Measurements from ENCODE around the gene HAGHL. TPM values are rescaled to one million over a fixed set of nuclear protein-coding genes. Genes with fewer than 3 reads are reported as not detected.
A peak's percentile ranks its signal among the peaks of the same experiment; 100 is the strongest.

Gene HAGHL
- total and polyA plus RNA-seq, 2 experiments from 2014 or later = 21.6 to 35.3 TPM

DNA sequence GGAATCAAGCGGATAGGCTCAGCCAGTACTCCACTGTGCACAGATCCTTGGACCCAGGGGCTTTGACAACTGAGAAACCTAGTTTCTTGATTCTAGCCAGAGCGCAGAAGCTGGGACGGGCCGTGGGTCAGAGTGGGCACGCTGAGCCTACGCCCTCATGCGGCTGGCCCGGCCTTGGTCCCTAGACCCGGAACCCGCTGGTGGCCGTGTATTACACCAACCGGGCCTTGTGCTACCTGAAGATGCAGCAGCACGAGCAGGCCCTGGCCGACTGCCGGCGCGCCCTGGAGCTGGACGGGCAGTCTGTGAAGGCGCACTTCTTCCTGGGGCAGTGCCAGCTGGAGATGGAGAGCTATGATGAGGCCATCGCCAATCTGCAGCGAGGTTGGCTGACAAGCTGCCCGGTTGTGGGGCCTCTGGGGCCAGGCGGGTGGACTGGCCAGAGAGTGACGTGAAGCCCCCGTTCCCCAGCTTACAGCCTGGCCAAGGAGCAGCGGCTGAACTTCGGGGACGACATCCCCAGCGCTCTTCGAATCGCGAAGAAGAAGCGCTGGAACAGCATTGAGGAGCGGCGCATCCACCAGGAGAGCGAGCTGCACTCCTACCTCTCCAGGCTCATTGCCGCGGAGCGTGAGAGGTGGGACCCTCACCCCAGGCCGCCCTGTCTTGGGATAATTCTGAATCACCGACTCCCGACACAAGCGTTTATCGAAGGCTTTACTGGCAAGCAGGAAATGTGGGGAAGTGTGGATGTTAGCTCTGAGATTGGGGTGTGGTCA is 45.8 kb upstream of the HAGHL start (continued):
- TF ChIP-seq, protein P1, sequence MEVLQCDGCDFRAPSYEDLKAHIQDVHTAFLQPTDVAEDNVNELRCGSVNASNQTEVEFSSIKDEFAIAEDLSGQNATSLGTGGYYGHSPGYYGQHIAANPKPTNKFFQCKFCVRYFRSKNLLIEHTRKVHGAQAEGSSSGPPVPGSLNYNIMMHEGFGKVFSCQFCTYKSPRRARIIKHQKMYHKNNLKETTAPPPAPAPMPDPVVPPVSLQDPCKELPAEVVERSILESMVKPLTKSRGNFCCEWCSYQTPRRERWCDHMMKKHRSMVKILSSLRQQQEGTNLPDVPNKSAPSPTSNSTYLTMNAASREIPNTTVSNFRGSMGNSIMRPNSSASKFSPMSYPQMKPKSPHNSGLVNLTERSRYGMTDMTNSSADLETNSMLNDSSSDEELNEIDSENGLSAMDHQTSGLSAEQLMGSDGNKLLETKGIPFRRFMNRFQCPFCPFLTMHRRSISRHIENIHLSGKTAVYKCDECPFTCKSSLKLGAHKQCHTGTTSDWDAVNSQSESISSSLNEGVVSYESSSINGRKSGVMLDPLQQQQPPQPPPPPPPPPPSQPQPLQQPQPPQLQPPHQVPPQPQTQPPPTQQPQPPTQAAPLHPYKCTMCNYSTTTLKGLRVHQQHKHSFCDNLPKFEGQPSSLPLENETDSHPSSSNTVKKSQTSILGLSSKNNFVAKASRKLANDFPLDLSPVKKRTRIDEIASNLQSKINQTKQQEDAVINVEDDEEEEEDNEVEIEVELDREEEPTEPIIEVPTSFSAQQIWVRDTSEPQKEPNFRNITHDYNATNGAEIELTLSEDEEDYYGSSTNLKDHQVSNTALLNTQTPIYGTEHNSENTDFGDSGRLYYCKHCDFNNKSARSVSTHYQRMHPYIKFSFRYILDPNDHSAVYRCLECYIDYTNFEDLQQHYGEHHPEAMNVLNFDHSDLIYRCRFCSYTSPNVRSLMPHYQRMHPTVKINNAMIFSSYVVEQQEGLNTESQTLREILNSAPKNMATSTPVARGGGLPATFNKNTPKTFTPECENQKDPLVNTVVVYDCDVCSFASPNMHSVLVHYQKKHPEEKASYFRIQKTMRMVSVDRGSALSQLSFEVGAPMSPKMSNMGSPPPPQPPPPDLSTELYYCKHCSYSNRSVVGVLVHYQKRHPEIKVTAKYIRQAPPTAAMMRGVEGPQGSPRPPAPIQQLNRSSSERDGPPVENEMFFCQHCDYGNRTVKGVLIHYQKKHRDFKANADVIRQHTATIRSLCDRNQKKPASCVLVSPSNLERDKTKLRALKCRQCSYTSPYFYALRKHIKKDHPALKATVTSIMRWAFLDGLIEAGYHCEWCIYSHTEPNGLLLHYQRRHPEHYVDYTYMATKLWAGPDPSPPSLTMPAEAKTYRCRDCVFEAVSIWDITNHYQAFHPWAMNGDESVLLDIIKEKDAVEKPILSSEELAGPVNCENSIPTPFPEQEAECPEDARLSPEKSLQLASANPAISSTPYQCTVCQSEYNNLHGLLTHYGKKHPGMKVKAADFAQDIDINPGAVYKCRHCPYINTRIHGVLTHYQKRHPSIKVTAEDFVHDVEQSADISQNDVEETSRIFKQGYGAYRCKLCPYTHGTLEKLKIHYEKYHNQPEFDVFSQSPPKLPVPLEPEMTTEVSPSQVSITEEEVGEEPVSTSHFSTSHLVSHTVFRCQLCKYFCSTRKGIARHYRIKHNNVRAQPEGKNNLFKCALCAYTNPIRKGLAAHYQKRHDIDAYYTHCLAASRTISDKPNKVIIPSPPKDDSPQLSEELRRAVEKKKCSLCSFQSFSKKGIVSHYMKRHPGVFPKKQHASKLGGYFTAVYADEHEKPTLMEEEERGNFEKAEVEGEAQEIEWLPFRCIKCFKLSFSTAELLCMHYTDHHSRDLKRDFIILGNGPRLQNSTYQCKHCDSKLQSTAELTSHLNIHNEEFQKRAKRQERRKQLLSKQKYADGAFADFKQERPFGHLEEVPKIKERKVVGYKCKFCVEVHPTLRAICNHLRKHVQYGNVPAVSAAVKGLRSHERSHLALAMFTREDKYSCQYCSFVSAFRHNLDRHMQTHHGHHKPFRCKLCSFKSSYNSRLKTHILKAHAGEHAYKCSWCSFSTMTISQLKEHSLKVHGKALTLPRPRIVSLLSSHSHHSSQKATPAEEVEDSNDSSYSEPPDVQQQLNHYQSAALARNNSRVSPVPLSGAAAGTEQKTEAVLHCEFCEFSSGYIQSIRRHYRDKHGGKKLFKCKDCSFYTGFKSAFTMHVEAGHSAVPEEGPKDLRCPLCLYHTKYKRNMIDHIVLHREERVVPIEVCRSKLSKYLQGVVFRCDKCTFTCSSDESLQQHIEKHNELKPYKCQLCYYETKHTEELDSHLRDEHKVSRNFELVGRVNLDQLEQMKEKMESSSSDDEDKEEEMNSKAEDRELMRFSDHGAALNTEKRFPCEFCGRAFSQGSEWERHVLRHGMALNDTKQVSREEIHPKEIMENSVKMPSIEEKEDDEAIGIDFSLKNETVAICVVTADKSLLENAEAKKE (CRISPR knock-in tag; IDR thresholded peaks at IDR 0.05) = no peak
- TF ChIP-seq EZH2 (IDR thresholded peaks at IDR 0.05; ENCODE audit: low read depth, unreplicated experiment) = no peak
- no peak for TF ChIP-seq NANOG (IDR thresholded peaks at IDR 0.05; ENCODE audit: borderline replicate concordance)
- no peak for TF ChIP-seq STAT1 (IDR thresholded peaks at IDR 0.05; ENCODE audit: unreplicated experiment)

DNA sequence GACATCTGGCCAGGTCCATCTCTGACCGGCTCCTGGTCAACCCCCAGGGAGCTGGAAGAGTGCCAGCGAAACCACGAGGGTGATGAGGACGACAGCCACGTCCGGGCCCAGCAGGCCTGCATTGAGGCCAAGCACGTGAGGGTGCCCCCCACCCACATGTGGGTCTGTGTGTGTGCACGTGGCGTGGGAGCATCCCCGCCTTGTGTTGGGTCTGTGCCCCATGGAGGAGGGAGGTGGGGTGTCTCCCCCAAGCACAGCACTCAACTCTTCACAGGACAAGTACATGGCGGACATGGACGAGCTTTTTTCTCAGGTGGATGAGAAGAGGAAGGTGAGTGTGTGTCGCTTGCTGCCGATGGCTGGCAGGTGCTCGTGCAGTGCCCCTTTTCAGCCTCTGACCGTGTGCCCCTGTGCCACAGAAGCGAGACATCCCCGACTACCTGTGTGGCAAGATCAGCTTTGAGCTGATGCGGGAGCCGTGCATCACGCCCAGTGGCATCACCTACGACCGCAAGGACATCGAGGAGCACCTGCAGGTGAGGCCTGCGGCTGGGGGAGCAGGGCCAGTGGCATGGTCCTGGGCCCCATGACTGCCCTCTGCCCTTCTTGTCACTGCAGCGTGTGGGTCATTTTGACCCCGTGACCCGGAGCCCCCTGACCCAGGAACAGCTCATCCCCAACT is 45.0 kb upstream of the HAGHL start:
- Histone ChIP-seq H3K4me1 (ENCODE audit: insufficient read depth) (peaks cover 13% of the 10 kb centered on the region; the same call in 1 of the 2 replicates), H3F3A (replicated peaks; ENCODE audit: low read depth) (peaks cover 24% of the 10 kb centered on the region), H3K4me2 (peak overlapping the region; percentile 86), H3K4me3 (peak overlapping the region; percentile 71; the same call in 1 of the 2 replicates), H3K27ac (ENCODE audit: low read depth) (no peak overlapping the region), H4K20me1 (replicated peaks; ENCODE audit: insufficient read depth) (peaks cover 14% of the 10 kb centered on the region; the same call in 1 of the 2 replicates), H2AFZ (no peak overlapping the region), H3K9me2 (ENCODE audit: insufficient read depth) (no peaks in the 10 kb centered on the region), H3K79me2 (replicated peaks; ENCODE audit: insufficient read depth) (peaks cover 9% of the 10 kb centered on the region; the same call in 1 of the 2 replicates), H3K36me3 (ENCODE audit: insufficient read depth) (no peaks in the 10 kb centered on the region; the same call in 1 of the 2 replicates), H3K27me3 (ENCODE audit: insufficient read depth) (no peaks in the 10 kb centered on the region)
- Mint-ChIP-seq H3K27me3 (ENCODE audit: insufficient read depth, low read depth, poor library complexity) (peaks cover 23% of the 10 kb centered on the region), H3K36me3 (ENCODE audit: low read depth) (peaks cover 31% of the 10 kb centered on the region), H3K4me1 (peaks cover 23% of the 10 kb centered on the region), H3K27ac (no peak overlapping the region), H3K4me3 (peak overlapping the region; percentile 84), H3K9me3 (no peaks in the 10 kb centered on the region; the same call in 1 of the 3 replicates)
- peak; percentile 3; the same call in 1 of the 2 replicates for TF ChIP-seq POLR2AphosphoS5 (IDR thresholded peaks at IDR 0.05; ENCODE audit: low read depth)
- TF ChIP-seq JUNB (IDR thresholded peaks at IDR 0.05; ENCODE audit: unreplicated experiment) = no peak
- TF ChIP-seq, protein P2, sequence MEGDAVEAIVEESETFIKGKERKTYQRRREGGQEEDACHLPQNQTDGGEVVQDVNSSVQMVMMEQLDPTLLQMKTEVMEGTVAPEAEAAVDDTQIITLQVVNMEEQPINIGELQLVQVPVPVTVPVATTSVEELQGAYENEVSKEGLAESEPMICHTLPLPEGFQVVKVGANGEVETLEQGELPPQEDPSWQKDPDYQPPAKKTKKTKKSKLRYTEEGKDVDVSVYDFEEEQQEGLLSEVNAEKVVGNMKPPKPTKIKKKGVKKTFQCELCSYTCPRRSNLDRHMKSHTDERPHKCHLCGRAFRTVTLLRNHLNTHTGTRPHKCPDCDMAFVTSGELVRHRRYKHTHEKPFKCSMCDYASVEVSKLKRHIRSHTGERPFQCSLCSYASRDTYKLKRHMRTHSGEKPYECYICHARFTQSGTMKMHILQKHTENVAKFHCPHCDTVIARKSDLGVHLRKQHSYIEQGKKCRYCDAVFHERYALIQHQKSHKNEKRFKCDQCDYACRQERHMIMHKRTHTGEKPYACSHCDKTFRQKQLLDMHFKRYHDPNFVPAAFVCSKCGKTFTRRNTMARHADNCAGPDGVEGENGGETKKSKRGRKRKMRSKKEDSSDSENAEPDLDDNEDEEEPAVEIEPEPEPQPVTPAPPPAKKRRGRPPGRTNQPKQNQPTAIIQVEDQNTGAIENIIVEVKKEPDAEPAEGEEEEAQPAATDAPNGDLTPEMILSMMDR (conservative IDR thresholded peaks at IDR 0.05; ENCODE audit: low read depth in 2 of 2) = no peak
- TF ChIP-seq STAT1 (IDR thresholded peaks at IDR 0.05; ENCODE audit: unreplicated experiment) = no peak
- no peak for DNase-seq (ENCODE audit: low spot score)
- no peak for ATAC-seq
